Chondrocyte (in vitro differentiated cells): ENCODE measurements around the gene PXMP4. TPM values are rescaled to one million over a fixed set of nuclear protein-coding genes. Genes with fewer than 3 reads are reported as not detected.
A peak's percentile ranks its signal among the peaks of the same experiment; 100 is the strongest.

Experiments used
- DNase-seq: peaks from one replicate; pipeline ENCODE4 v3.0.0; 2021; ENCODE audit warnings: mixed read lengths, low spot score
- H3K27ac Mint-ChIP-seq: one replicate; pipeline ENCODE4 v1.8.0; 2021; ENCODE audit warnings: mild to moderate bottlenecking, moderate library complexity, mixed read lengths; ENCODE audit not compliant: unreplicated experiment
- H3K27me3 Mint-ChIP-seq: 2 replicates; pipeline ENCODE4 v1.8.0; 2021; ENCODE audit warnings: low read depth, mixed read lengths
- H3K36me3 Mint-ChIP-seq: 2 replicates; pipeline ENCODE4 v1.8.0; 2021; ENCODE audit warnings: low read depth, mixed read lengths
- H3K4me1 Mint-ChIP-seq: 2 replicates; pipeline ENCODE4 v1.8.0; 2021; ENCODE audit warnings: low read depth, mild to moderate bottlenecking, mixed read lengths
- H3K4me3 Mint-ChIP-seq: one replicate; pipeline ENCODE4 v1.8.0; 2021; ENCODE audit warnings: mild to moderate bottlenecking, moderate library complexity, mixed read lengths; ENCODE audit not compliant: unreplicated experiment
- H3K9me3 Mint-ChIP-seq: 2 replicates; pipeline ENCODE4 v1.8.0; 2021; ENCODE audit warnings: low read depth, mixed read lengths
- CTCF ChIP-seq: fragments of 200-600 bp; sonication (generic); IDR thresholded peaks from 2 replicates; pipeline ENCODE4 v1.5.0; 2021; ENCODE audit warnings: antibody characterized with exemption, mild to moderate bottlenecking, moderate library complexity
- total RNA-seq: library from RNA; stranded (reverse); gene quantifications from 3 replicates; pipeline ENCODE4 v1.2.1, GENCODE V29; 2021

Gene PXMP4
- total RNA-seq, 1 donor from 2014 or later, result 6.4 TPM

GRCh38 chr20:33669224-33669623, 50.9 kb downstream of the PXMP4 start:
- H3K36me3 Mint-ChIP-seq, result peaks cover 13% of the 10 kb centered on the region
- H3K4me1 Mint-ChIP-seq, result peaks cover 52% of the 10 kb centered on the region
- no peaks in the 10 kb centered on the region for H3K27me3 Mint-ChIP-seq
- no peak overlapping the region for H3K27ac Mint-ChIP-seq
- H3K9me3 Mint-ChIP-seq, result no peaks in the 10 kb centered on the region
- no peak overlapping the region for H3K4me3 Mint-ChIP-seq
- DNase-seq, result no peak
- TF ChIP-seq CTCF, result no peak

DNA sequence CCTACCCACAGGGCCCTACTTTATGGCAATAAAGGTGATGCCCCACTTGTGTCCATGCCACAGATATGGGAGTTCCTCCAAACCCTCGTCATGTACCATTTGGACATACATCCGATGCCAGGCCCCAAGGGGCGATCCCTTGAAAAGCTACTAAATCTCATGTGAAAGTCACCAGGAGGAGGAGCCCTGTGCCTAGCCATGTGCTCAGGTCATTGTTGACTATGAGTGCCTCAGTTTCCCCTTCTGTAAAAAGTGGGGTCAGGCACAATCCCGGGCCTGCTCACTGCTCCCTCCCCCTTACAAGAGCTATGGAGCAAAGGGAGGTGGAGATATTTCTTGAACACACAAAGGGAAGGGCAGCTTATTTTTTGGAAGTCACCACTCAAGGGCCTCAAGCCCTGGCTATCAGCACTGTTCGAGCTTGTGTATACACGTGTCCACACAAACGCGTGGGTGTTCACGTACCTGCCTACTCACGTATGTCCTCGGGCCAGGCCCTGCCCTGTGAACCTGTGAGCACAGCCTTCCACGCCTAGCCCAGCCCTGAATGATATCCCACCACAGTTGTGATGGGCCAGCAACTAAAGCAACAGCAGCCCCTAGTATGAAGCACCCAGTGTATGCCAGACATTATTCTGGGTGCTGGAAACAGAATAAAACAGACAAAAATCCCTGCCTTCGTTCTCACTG, 51.5 kb downstream of the PXMP4 start:
- no peak overlapping the region for H3K4me3 Mint-ChIP-seq
- H3K9me3 Mint-ChIP-seq, result no peaks in the 10 kb centered on the region
- H3K36me3 Mint-ChIP-seq, result peaks cover 13% of the 10 kb centered on the region
- no peaks in the 10 kb centered on the region for H3K27me3 Mint-ChIP-seq
- no peak for TF ChIP-seq CTCF
- H3K27ac Mint-ChIP-seq, result no peak overlapping the region
- H3K4me1 Mint-ChIP-seq, result peaks cover 54% of the 10 kb centered on the region
- no peak for DNase-seq

DNA sequence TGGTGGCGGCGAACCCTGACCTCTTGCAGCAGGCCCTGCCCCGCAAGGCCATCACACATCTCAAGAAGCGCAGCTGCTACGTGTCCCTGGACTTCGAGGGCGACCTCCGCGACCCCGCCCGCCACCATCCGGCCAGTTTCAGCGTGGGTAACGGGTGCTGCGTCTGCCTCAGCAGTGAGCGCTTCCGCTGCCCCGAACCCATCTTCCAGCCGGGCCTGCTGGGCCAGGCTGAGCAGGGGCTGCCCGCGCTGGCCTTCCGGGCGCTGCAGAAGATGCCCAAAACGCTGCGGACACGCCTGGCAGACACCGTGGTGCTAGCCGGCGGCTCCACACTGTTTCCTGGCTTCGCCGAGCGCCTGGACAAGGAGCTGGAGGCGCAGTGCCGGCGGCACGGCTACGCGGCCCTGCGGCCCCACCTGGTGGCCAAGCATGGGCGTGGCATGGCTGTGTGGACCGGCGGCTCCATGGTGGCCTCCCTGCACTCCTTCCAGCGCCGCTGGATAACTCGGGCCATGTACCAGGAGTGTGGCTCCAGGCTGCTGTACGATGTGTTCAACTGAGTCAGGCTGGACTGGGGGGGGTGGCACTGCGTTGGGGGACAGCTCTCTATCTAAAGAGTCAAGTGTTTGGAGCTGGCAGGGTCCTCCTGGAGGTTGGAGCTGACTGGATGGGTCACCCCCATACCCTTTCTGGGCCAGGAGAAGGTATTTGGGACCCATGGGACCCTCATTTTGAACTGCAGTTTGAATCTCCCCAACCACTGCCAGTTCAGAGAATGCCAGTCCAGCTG, 52.2 kb downstream of the PXMP4 start:
- H3K27ac Mint-ChIP-seq, result no peak overlapping the region
- DNase-seq, result no peak
- no peaks in the 10 kb centered on the region for H3K27me3 Mint-ChIP-seq
- H3K4me1 Mint-ChIP-seq, result peaks cover 50% of the 10 kb centered on the region
- no peaks in the 10 kb centered on the region for H3K9me3 Mint-ChIP-seq
- TF ChIP-seq CTCF, result peak; percentile 86
- H3K36me3 Mint-ChIP-seq, result peaks cover 13% of the 10 kb centered on the region
- H3K4me3 Mint-ChIP-seq, result peak overlapping the region; percentile 61

GRCh38 chr20:33667245-33667675, 52.9 kb downstream of the PXMP4 start:
- no peak for DNase-seq
- H3K36me3 Mint-ChIP-seq, result peaks cover 13% of the 10 kb centered on the region
- no peaks in the 10 kb centered on the region for H3K9me3 Mint-ChIP-seq
- no peaks in the 10 kb centered on the region for H3K27me3 Mint-ChIP-seq
- H3K27ac Mint-ChIP-seq, result no peak overlapping the region
- peak overlapping the region; percentile 61 for H3K4me3 Mint-ChIP-seq
- TF ChIP-seq CTCF, result no peak
- peaks cover 47% of the 10 kb centered on the region for H3K4me1 Mint-ChIP-seq

DNA sequence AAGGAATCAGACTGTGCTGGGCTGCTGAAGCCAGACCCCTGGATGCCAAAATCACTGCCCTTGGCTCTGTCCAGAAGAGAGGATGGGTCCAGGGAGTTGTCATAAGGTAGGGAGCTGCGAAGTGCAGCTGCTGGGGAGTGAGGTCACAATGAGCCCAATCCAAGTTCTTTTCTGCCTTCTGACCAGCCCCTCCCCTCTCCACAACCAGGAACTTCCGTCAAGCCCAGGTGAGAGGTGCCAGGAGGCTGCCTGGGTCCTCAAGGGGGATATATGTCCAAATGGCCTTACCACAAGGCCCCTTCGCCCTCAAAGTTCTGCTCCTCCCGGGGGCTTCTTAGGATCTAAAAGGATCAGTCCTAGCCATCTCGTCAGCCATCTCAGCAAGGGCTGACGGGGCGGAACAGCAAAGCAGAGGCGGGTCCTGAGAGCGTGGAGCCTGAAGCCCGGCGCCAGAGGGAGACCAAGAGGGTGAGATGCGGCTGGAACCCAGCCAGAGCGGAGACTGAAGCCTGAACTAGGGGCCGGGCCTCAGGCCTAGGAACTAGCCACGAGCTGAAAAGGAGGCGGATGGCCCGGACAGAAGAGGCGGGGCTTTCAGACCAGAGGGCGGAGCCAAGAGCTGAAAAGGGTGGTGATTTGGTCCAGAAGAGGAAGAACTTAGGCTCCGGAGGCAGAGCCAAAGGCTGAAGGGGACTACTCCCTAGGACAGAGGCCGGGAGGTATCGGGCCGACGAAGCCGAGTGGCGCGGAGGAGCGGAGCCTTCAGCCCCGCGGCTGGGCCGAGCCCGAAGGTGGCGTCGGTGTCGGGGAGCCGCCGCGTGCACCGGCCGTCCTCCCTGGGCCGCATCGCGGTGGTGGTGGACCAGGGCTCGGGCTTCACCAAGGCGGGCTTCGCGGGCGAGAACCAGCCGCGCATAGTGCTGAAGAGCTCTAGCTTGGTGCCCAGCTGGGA, 53.5 kb downstream of the PXMP4 start, which contains the start of gene ACTL10:
Gene ACTL10, plus strand, starts transcription at position 651 of the 952 bp plus-strand sequence. CDS start 555 bp downstream, outside the sequence.
- Mint-ChIP-seq H3K27me3 (no peaks in the 10 kb centered on the region), H3K36me3 (peaks cover 11% of the 10 kb centered on the region), H3K4me1 (peaks cover 42% of the 10 kb centered on the region), H3K9me3 (no peaks in the 10 kb centered on the region), H3K4me3 (peak within 1 kb of the TSS; percentile 80), H3K27ac (peak within 1 kb of the TSS; percentile 92)
- TF ChIP-seq CTCF, result peak; percentile 34
- DNase-seq, result no peak
